GM21529 (cell line): Measurements from ENCODE around the gene TRAM2.

Experiments
- ATAC-seq: cut with Tn5 transposase; IDR thresholded peaks from one replicate; pipeline ENCODE4 v1.9.1; 2021; ENCODE audit not compliant: unreplicated experiment

The TRAM2 gene

GRCh38 chr6:52532457-52532856, 44.4 kb downstream of the TRAM2 start:
- ATAC-seq, result no peak

DNA sequence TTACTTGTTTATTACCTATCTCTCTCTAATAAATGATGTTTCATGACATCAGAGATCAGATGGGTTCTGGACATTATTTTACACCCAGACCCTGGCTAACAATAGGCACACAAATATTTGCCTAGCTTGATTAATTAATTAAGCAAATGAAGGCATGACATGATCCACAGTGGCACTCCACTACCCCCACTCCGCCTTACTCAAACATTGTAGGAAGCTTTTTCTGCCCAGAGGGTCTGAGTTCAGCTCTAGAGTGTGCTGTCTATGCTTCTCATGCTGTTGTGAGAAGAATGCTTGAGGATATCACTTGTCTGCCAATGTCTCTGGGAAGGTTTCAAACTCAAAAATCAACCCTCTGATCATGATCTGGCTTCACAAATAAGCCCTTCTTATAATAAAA, 45.0 kb downstream of the TRAM2 start:
- ATAC-seq, result no peak

- ATAC-seq, result no peak
Observed at GRCh38 chr6:52531396-52531795, 45.5 kb downstream of the TRAM2 start.

DNA sequence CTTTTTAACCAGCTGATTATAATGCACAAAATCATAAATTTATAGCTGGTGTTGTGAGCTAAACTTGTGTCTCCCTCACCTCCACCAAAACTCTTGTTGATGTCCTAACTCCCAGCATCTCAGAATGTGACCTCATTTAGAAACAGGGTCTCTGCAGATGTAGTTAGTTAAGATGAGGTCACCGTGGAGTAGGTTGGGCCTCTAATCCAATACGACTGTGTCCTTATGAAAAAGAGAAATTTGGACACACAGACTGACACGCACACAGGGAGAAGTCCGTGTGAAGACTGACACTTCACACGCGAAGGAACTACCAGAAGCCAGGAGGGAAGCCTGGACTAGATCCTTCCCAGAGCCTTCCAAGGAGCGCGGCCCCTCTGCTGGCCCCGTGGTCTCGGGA, 46.5 kb downstream of the TRAM2 start:
- no peak for ATAC-seq

- peak; percentile 78 for ATAC-seq
Observed at GRCh38 chr6:52529311-52529710, 47.5 kb downstream of the TRAM2 start.

- ATAC-seq, result no peak
Observed at GRCh38 chr6:52527436-52527835, 49.4 kb downstream of the TRAM2 start.

DNA sequence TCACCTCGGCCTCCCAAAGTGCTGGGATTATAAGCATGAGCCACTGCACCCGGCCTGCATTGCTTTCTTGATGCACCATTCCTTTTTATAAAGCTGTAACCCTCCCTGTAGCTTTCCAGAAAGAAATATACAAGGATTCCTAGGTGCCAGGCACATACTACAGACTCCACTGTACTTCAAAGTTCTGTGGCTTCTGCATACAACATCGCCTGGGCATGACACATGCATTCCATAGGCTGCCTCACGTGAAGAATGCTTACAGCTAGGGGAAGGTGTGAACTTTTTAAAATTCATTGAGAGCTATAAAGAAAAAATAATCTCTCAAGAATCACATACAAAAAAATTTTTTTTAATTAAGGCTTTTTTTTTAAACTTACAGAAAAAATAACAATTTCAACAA, 50.2 kb downstream of the TRAM2 start:
- no peak for ATAC-seq

DNA sequence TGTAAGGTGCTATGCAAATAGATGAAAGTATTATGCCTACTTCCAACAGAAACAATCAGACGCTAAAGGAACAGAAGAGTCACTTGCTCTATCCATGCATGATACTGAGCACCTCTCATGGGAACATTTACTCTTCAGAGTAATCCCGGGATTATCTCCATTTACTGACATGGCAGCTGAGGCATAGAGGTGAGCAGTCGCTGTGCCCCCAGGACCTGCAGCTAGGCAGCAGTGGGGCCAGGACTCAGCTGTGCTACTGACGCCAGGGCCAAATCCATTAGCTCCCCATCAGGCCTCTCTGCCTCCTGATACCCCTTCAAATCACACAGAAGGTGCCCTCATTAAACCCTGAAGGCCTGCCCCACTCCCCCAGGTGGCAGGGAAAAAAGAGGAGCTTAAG, 51.9 kb downstream of the TRAM2 start:
- no peak for ATAC-seq

GRCh38 chr6:52523378-52524142, 53.3 kb downstream of the TRAM2 start:
- no peak for ATAC-seq

- ATAC-seq, result no peak
Observed at GRCh38 chr6:52522655-52523054, 54.2 kb downstream of the TRAM2 start.

DNA sequence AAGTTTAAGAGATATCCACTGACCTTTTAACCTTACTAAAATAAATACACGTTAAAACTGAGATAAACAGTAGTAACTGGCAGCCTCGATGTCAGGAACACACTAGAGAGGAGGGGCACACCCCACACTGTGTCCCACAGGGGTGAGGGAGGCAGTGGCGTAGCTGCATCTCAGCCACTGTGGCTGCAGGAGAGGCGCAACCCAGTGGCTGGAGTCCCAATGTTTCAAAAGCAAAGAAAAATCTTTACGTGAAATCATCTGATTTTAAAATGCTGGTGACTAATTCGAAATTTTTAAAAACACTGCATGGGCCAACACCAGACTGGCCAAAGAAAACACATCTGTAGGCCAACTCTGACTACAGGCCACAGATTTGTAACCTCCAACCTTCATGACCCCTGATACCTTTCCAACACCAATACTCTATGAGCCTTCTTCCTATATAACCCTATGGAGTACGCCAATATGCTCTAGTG, 54.7 kb downstream of the TRAM2 start:
- no peak for ATAC-seq

DNA sequence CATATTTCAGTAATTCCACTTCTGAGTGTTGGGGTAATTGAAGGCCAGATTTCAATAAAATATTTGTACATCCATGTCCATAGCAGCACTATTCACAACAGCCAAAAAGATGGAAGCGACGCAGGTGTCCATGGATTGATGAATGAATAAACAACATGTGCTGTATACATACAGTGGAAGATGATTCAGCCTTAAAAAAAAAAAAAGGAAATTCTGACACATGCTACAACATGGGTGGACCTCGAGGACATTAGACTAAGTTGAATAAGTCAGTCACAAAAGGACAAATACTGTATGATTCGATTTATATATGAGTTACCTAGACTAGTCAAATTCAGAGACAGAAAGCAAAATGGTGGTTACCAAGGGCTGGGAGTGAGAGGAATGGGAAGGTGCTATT, 57.2 kb downstream of the TRAM2 start:
- no peak for ATAC-seq

- ATAC-seq, result no peak
Observed at GRCh38 chr6:52518279-52518945, 58.4 kb downstream of the TRAM2 start.

- peak; percentile 98 for ATAC-seq
Observed at GRCh38 chr6:52517502-52518278, 59.2 kb downstream of the TRAM2 start.

- no peak for ATAC-seq
Observed at GRCh38 chr6:52516943-52517342, 59.9 kb downstream of the TRAM2 start.

GRCh38 chr6:52516269-52516668, 60.6 kb downstream of the TRAM2 start:
- no peak for ATAC-seq

DNA sequence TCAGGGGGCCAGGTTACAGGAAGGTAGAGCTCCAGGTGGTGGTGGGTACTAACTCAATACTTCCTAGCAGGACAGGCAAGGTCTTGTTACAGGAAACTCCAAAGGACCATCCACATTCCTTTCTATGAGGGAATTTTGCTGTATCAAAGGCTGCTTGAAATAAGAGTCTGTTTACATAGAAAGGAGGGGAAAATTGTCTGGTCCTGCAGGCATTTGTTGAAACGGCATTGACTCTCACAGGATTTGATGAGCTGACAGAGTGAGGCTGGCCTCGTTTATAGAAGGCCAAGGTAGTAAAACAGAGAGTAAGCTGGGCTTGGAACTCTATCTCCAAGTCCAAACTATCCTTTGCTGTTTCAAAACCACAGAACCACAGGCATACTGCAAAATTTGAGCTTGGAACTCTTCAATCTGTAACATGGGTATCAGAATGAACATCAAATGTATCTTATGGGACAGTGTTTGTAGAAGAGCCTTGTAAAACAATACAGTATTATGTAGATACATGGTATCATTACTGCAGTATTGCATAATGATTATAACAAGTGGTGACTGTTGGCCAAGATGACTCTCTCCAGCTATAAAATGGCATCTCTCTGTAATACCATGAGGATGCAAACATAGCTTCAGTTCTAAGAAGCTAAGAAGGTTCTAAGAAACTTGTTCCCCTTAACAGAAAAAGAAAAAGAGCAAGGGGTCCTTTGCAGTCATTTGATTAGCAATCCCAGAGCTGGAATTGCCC, 61.5 kb downstream of the TRAM2 start:
- no peak for ATAC-seq

- no peak for ATAC-seq
Observed at GRCh38 chr6:52514514-52514913, 62.3 kb downstream of the TRAM2 start.

DNA sequence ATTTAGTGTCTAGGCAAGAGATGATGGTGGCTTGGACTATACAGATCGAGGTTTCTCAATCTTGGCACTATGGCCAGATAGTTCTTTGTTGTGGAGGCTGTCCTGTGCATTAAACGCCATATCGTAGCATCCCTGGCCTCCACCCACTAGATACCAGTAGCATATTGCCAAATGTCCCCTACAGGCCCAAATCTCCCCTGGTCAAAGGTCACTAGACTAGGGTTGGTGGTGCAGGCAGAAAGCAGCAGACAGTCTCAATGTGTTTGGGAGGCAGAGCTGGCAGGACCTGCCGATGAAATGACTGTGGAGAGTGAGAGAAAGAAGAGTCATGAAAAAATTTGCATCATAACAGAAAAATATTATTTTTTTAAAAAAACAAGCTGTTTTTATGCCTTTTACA, 63.0 kb downstream of the TRAM2 start:
- no peak for ATAC-seq

DNA sequence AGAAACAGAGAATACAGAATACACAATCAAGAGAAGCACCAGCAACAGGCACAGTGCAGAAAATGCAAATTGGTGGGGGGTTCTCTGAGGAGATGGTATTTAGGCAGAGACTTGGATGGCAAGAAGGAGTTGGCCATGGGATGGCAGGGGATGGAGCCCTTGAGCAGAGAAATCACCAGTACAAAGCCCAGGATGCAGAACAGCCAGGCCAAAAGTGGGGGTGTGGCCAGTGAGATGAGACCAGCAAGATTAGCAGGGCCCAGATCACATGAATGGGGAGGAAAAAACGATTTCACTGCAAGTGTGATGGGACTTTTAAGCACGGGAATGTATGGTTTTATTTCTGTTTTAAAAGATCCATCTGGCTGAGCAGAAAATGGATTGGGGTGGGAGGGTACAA, 63.4 kb downstream of the TRAM2 start:
- no peak for ATAC-seq

DNA sequence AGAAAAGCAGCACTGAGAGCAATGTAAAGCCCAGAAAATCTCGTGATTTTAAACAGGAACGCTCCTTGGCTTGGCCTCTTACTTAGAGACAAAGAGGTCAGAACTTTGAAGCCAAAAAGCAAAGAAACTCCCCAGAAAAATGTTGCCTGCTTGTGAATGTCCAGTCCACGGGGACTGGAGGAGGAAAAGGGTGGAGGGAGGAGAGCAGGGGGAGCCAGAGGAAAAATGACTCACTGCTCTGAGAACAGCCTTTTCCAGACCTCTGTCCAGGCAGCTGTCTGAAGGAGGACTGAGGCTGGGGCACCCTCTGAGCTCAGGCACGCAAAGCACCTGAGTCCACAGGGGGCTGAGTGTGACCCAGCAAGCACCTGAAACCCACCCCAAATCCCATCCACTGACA, 64.7 kb downstream of the TRAM2 start:
- no peak for ATAC-seq
